Measurements from ENCODE around the gene ERBB4.
"Not testable (repeated sequence)": the region's sequence is repeated elsewhere in the genome, so short reads cannot be mapped to it uniquely, and the experiment has no call there.

The ERBB4 gene

DNA sequence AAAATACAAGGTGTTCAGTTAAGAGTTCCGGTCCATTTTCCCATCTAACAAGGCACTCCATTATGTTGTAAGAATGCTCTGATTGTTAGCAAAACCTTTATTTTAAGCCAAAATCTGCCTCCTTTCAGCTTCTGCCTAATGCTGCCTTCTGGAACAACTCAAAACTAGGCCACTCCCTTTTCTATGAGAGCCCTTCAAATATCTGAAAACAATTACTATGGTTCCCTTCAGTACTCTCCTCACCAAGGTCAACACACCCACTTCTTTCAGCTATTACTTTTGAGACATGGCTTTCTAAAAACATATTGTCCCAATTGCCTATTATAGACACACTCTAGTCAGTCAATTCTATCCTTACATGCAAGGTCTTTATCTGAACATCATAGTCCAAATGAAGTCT lies 429.4 kb downstream of the ERBB4 start:
- no peak for TF ChIP-seq CTCF (IDR thresholded peaks at IDR 0.05; ENCODE audit: insufficient read depth, low read depth, low read length, missing control alignments)
- H3K4me3 ChIP-seq (ENCODE audit: low read length): no peak overlapping the region
- no peak for DNase-seq (ENCODE audit: low read depth)

DNA sequence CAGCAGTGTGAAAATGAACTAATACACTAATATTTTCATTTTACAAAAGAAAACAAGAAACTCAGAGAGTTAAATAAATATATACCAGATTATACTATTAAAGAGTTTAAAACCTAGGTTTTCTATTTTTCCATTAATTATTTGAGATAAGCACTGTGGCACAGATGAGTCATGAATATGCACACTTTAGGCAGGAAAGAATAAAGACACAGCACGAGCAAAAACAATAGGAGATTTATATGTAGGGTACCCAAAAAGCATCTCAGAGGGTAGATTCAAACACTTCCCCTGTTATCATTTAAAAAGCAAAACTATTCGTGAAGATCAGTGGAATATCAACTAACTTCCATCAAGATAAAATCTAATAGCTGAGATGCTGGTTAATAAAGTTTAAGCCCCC lies 430.6 kb downstream of the ERBB4 start:
- no peak for DNase-seq (ENCODE audit: low read depth)
- no peak for TF ChIP-seq CTCF (IDR thresholded peaks at IDR 0.05; ENCODE audit: insufficient read depth, low read depth, low read length, missing control alignments)

DNA sequence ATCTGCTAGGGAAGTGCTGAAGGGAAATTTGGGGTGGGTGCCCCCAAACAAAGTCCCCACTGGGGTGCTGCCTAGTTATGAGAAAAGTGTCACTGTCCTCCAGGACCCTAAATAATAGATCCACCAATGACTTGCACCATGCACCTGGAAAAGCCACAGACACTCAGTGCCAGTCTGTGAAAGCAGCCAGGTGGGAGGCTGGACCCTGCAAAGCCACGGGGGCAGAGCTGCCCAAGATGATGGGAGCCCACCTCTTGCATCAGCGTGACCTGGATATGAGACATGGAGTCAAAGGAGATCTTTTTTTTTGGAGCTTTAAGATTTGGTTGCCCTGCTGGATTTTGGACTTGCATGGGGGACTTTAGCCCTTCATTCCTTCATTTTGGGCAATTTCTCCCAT lies 431.6 kb downstream of the ERBB4 start:
- no peak for TF ChIP-seq CTCF (IDR thresholded peaks at IDR 0.05; ENCODE audit: insufficient read depth, low read depth, low read length, missing control alignments)
- DNase-seq (ENCODE audit: low read depth): no peak

More for the DNA sequence above, 430.6 kb downstream of the ERBB4 start:
- H3K4me3 ChIP-seq (ENCODE audit: low read length): no peak overlapping the region

DNA sequence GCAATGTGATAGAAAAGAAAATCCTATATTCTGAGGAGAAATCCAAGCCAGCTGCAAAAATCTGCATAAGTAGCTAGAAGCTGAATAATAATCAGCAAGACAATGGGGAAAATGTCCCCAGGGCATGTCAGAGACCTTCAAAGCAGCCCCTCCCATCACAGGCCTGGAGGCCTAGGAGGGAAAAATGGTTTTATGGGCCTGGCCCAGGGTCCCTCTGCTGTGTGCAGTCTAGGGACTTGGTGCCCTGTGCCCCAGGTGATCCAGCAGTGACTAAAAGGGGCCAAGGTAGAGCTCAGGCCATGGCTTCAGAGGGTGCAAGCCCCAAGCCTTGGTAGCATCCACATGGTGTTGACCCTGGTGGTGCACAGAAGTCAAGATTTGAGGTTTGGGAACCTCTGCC lies 432.1 kb downstream of the ERBB4 start:
- H3K4me3 ChIP-seq (ENCODE audit: low read length); DNase-seq (ENCODE audit: low read depth): not testable (repeated sequence)

More for the DNA sequence above, 431.6 kb downstream of the ERBB4 start:
- no peak overlapping the region for H3K4me3 ChIP-seq (ENCODE audit: low read length)

DNA sequence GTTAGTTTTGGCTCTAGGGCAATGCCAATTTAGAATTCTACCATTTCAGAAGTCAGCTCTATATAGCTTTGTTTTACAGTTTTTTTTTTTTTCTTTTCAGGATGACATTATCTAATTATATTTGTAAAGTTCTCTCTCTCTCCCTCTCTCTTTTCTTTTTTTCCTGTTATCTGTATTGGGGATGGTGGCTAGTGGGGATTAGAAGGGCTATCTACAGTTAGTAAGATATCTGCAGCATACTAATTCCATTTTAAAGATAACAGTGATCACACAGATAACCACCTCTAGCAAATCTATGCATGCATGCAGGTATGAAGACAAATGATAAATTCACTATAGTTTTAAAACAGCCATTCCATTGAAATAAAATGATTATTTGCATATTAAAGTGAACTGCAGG lies 438.9 kb downstream of the ERBB4 start:
- no peak overlapping the region for H3K4me3 ChIP-seq (ENCODE audit: low read length)
- DNase-seq (ENCODE audit: low read depth): no peak

DNA sequence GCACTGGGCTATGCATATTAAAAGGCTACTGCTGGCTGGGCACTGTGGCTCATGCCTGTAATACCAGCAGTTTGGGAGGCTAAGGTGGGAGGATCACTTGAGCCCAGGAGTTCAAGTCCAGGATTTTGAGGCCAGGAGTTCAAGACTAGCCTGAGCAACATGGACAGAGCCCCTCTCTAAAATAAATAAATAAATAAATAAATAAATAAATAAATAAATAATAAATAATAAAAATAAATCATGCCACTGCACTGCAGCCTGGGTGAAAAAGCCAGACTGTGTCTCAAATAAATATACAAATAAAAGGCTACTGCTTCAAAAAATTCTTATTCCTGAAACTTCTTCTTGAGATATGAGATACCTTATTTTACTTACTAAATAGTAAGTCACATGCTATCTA lies 439.6 kb downstream of the ERBB4 start:
- no peak overlapping the region for H3K4me3 ChIP-seq (ENCODE audit: low read length)
- no peak for TF ChIP-seq CTCF (IDR thresholded peaks at IDR 0.05; ENCODE audit: insufficient read depth, low read depth, low read length, missing control alignments)
- DNase-seq (ENCODE audit: low read depth): no peak

More for the DNA sequence above, 438.9 kb downstream of the ERBB4 start:
- TF ChIP-seq CTCF (IDR thresholded peaks at IDR 0.05; ENCODE audit: insufficient read depth, low read depth, low read length, missing control alignments): no peak

- DNase-seq (ENCODE audit: low read depth): peak; percentile 56
- TF ChIP-seq CTCF (IDR thresholded peaks at IDR 0.05; ENCODE audit: insufficient read depth, low read depth, low read length, missing control alignments): no peak
These were observed 441.6 kb downstream of the ERBB4 start for GRCh38 chr2:212097001-212097400.

DNA sequence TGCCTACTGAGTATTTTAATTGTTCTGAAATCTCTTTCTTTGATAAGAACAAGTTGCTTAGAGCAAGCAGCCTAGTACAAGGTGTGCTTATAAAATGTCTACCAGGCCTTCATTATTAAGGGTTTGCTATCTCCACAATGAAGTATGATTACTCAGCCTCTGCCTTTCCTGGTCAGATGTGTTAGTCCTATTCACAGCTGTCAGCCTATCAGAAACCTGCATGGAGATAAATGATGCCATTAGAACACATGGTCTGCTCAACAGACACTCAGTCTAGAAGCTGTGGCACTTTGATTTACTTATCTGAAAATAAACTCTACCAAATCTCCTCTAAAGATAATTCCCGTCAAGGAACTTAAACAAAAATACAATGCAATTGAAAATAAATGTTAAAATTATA lies 448.7 kb downstream of the ERBB4 start:
- no peak overlapping the region for H3K4me3 ChIP-seq (ENCODE audit: low read length)
- DNase-seq (ENCODE audit: low read depth): peak; percentile 5
- no peak for TF ChIP-seq CTCF (IDR thresholded peaks at IDR 0.05; ENCODE audit: insufficient read depth, low read depth, low read length, missing control alignments)

More at GRCh38 chr2:212097001-212097400, 441.6 kb downstream of the ERBB4 start:
- H3K4me3 ChIP-seq (ENCODE audit: low read length): no peak overlapping the region

Data from epithelial cell of esophagus (primary cell).